Neural cell (in vitro differentiated cells): ENCODE data around the gene PRM1. TPM values are rescaled to one million over a fixed set of nuclear protein-coding genes. Genes with fewer than 3 reads are reported as not detected.

Experiments
- H2AFZ ChIP-seq: fragments of 200-600, 300-800 bp; sonication (generic), shearing (Covaris generic); 2 replicates; pipeline ENCODE4 v1.6.0; 2014; ENCODE audit warnings: low read depth, mild to moderate bottlenecking, antibody characterized with exemption, low read length, moderate library complexity
- H3F3A ChIP-seq: fragments of 200-600 bp; shearing (Covaris generic); 2 replicates; pipeline ENCODE4 v1.6.1; 2016; ENCODE audit warnings: mild to moderate bottlenecking, moderate library complexity, mixed read lengths, antibody characterized with exemption, low read length; ENCODE audit not compliant: insufficient read depth, poor library complexity, severe bottlenecking
- H3K27ac ChIP-seq: fragments of 200-600, 300-800 bp; sonication (generic), shearing (Covaris generic); 2 replicates; pipeline ENCODE4 v1.5.1; 2014; ENCODE audit warnings: mild to moderate bottlenecking, low read length, moderate library complexity
- H3K27me3 ChIP-seq: fragments of 300-800, 200-600 bp; sonication (generic), shearing (Covaris generic); 2 replicates; pipeline ENCODE4 v1.6.0; 2014; ENCODE audit warnings: mild to moderate bottlenecking, low read depth, low read length, moderate library complexity; ENCODE audit not compliant: insufficient read depth
- H3K36me3 ChIP-seq: fragments of 300-800, 200-600 bp; sonication (generic), shearing (Covaris generic); 2 replicates; pipeline ENCODE4 v1.5.1; 2014; ENCODE audit warnings: mild to moderate bottlenecking, antibody characterized with exemption, low read length, moderate library complexity; ENCODE audit not compliant: insufficient read depth
- H3K4me2 ChIP-seq: fragments of 300-800, 200-600 bp; sonication (generic), shearing (Covaris generic); 2 replicates; pipeline ENCODE4 v1.6.0; 2014; ENCODE audit warnings: mild to moderate bottlenecking, low read length
- H3K4me3 ChIP-seq: fragments of 300-800, 200-600 bp; sonication (generic), shearing (Covaris generic); 2 replicates; pipeline ENCODE4 v1.5.1; 2014; ENCODE audit warnings: mild to moderate bottlenecking, low read length, moderate library complexity
- H3K79me2 ChIP-seq: fragments of 200-600 bp; shearing (Covaris generic); replicated peaks from 2 replicates; pipeline ENCODE4 v1.6.0; 2014; ENCODE audit warnings: mild to moderate bottlenecking, low read length, moderate library complexity; ENCODE audit not compliant: insufficient read depth
- H3K9ac ChIP-seq: fragments of 300-800, 200-600 bp; sonication (generic), shearing (Covaris generic); 2 replicates; pipeline ENCODE4 v1.6.1; 2016; ENCODE audit warnings: mild to moderate bottlenecking, low read length, mixed read lengths
- H3K9me2 ChIP-seq: fragments of 200-600 bp; shearing (Covaris generic); 2 replicates; pipeline ENCODE4 v1.6.1; 2016; ENCODE audit warnings: mild to moderate bottlenecking, low read length, mixed read lengths; ENCODE audit not compliant: insufficient read depth
- H3K9me3 ChIP-seq: fragments of 200-600, 300-800 bp; sonication (generic), shearing (Covaris generic); 2 replicates; pipeline ENCODE4 v1.6.1; 2016; ENCODE audit warnings: mild to moderate bottlenecking, mixed run types, low read length, moderate library complexity, mixed read lengths
- H4K20me1 ChIP-seq: fragments of 200-600 bp; shearing (Covaris generic); 2 replicates; pipeline ENCODE4 v1.6.1; 2016; ENCODE audit warnings: mild to moderate bottlenecking, mixed run types; ENCODE audit not compliant: insufficient read depth
- EP300 ChIP-seq: fragments of 450-650 bp; conservative IDR thresholded peaks from 2 replicates; pipeline ENCODE4 v1.6.1; 2014; ENCODE audit warnings: antibody characterized with exemption, mild to moderate bottlenecking, moderate library complexity; ENCODE audit not compliant: poor library complexity, severe bottlenecking
- EZH2 ChIP-seq: fragments of 200-600, 300-800 bp; shearing (Covaris generic), sonication (generic); IDR thresholded peaks from 2 replicates; pipeline ENCODE4 v1.6.1; 2014; ENCODE audit warnings: antibody characterized with exemption, low read length, borderline replicate concordance, mild to moderate bottlenecking; ENCODE audit not compliant: insufficient read depth, poor library complexity, severe bottlenecking
- MXI1 ChIP-seq: fragments of 450-650 bp; conservative IDR thresholded peaks from 2 replicates; pipeline ENCODE4 v1.6.1; 2014; ENCODE audit warnings: antibody characterized with exemption, mild to moderate bottlenecking; ENCODE audit not compliant: poor library complexity, severe bottlenecking
- POLR2AphosphoS5 ChIP-seq: IDR thresholded peaks from 2 replicates; pipeline ENCODE4 v1.6.1; 2012
- RAD21 ChIP-seq: fragments of 450-650 bp; conservative IDR thresholded peaks from 2 replicates; pipeline ENCODE4 v1.6.1; 2014; ENCODE audit warnings: antibody characterized with exemption, mild to moderate bottlenecking, moderate library complexity
- SMC3 ChIP-seq: fragments of 450-650 bp; conservative IDR thresholded peaks from 2 replicates; pipeline ENCODE4 v1.6.1; 2014; ENCODE audit warnings: antibody characterized with exemption, mild to moderate bottlenecking, moderate library complexity; ENCODE audit not compliant: poor library complexity
- TAF1 ChIP-seq: IDR thresholded peaks from 2 replicates; pipeline ENCODE4 v1.6.1; 2012; ENCODE audit warnings: low read depth
- polyA plus RNA-seq: library from polyadenylated mRNA; depleted of rRNA; stranded (reverse); fragments of >200 nt; gene quantifications from 2 replicates; pipeline ENCODE4 v1.2.3, GENCODE V29; 2014
- TF ChIP-seq, protein P1 (sequence below): IDR thresholded peaks from 2 replicates; pipeline ENCODE4 v1.6.1; 2012; ENCODE audit warnings: borderline replicate concordance
- TF ChIP-seq, protein P2 (sequence below): fragments of 450-650 bp; IDR thresholded peaks from 2 replicates; pipeline ENCODE4 v1.5.1; 2014; ENCODE audit warnings: antibody characterized with exemption, mild to moderate bottlenecking, moderate library complexity; ENCODE audit not compliant: poor library complexity, severe bottlenecking

PRM1 gene
- polyA plus RNA-seq, 1 donor from 2014 or later: not detected

DNA sequence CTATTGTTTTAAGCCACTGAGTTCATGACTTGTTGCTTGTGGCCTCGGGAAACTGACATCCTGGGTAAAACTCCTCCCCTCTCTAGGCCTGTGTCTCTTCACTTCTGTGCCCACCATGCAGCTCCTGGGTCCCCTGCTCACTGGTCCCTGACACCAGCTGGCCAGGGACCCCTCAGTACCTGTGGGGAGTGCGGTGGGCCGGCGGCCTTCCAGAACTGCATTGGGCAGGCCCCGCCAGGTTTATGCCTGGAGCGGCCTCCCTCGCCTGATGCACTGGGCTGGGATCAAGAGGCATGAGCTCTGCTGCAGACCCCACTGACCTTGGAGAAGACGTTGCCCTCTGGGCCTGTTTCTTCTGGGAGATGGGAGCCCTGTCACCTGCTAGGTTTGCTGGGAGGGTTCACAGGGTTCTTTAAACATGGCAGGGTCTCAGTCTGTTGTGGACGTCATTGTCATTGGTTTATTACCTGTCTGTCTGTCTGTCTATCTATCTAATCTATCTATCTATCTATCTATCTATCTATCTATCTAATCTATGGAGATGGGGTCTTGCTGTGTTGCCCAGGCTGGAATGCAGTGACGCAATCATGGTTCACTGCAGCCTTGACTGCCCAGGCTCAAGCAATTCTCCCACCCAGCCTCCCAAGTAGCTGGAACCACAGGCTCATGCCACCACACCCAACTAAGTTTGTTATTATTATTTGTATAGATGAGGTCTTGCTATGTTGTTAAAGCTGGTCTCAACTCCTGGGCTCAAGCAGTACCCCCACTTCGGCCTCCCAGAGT, 42.6 kb upstream of the PRM1 start:
- Histone ChIP-seq H3K9me3 (no peaks in the 10 kb centered on the region), H3K4me3 (no peak overlapping the region), H4K20me1 (no peaks in the 10 kb centered on the region)

DNA sequence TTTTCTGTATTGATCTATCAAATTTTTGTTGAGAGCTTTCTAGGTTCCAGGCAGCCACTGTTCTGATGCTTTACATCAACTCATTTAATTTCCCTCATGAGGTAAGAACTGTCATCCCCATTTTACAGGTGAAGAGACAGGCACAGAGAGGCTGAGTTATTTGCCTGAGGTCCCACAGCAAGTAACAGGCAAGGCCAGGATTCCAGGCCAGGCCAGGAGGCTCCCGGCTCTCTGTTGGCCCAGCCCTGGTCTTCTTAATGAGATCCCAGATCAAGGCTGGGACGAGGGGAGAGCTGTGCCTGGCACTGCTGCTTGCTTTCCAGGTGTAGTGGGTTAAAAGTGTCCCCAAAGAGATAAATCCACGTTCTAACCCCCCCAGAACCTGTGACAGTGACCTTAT, 41.7 kb upstream of the PRM1 start:
- Histone ChIP-seq H3K27me3 (no peaks in the 10 kb centered on the region), H4K20me1 (no peaks in the 10 kb centered on the region), H3K9me3 (no peaks in the 10 kb centered on the region), H3K4me2 (no peak overlapping the region), H2AFZ (no peak overlapping the region), H3F3A (no peaks in the 10 kb centered on the region), H3K4me3 (no peak overlapping the region), H3K79me2 (no peaks in the 10 kb centered on the region), H3K9me2 (no peaks in the 10 kb centered on the region), H3K36me3 (no peaks in the 10 kb centered on the region), H3K27ac (no peak overlapping the region), H3K9ac (no peak overlapping the region)
- TF ChIP-seq EP300 (no peak), POLR2AphosphoS5 (no peak), RAD21 (no peak), SMC3 (no peak), TAF1 (no peak), MXI1 (no peak)
- TF ChIP-seq, protein P1, sequence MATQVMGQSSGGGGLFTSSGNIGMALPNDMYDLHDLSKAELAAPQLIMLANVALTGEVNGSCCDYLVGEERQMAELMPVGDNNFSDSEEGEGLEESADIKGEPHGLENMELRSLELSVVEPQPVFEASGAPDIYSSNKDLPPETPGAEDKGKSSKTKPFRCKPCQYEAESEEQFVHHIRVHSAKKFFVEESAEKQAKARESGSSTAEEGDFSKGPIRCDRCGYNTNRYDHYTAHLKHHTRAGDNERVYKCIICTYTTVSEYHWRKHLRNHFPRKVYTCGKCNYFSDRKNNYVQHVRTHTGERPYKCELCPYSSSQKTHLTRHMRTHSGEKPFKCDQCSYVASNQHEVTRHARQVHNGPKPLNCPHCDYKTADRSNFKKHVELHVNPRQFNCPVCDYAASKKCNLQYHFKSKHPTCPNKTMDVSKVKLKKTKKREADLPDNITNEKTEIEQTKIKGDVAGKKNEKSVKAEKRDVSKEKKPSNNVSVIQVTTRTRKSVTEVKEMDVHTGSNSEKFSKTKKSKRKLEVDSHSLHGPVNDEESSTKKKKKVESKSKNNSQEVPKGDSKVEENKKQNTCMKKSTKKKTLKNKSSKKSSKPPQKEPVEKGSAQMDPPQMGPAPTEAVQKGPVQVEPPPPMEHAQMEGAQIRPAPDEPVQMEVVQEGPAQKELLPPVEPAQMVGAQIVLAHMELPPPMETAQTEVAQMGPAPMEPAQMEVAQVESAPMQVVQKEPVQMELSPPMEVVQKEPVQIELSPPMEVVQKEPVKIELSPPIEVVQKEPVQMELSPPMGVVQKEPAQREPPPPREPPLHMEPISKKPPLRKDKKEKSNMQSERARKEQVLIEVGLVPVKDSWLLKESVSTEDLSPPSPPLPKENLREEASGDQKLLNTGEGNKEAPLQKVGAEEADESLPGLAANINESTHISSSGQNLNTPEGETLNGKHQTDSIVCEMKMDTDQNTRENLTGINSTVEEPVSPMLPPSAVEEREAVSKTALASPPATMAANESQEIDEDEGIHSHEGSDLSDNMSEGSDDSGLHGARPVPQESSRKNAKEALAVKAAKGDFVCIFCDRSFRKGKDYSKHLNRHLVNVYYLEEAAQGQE: no peak

More for the DNA sequence above, 42.6 kb upstream of the PRM1 start:
- Histone ChIP-seq H3K27ac (no peak overlapping the region), H3F3A (no peaks in the 10 kb centered on the region), H3K9ac (no peak overlapping the region), H3K4me2 (no peak overlapping the region), H3K79me2 (no peaks in the 10 kb centered on the region), H3K27me3 (no peaks in the 10 kb centered on the region), H3K9me2 (no peaks in the 10 kb centered on the region), H2AFZ (no peak overlapping the region), H3K36me3 (no peaks in the 10 kb centered on the region)
- TF ChIP-seq POLR2AphosphoS5: no peak
- no peak for TF ChIP-seq EP300
- TF ChIP-seq EZH2: no peak
- TF ChIP-seq RAD21: no peak
- no peak for TF ChIP-seq TAF1
- TF ChIP-seq, protein P1: no peak
- no peak for TF ChIP-seq SMC3
- TF ChIP-seq MXI1: no peak
- TF ChIP-seq, protein P2, sequence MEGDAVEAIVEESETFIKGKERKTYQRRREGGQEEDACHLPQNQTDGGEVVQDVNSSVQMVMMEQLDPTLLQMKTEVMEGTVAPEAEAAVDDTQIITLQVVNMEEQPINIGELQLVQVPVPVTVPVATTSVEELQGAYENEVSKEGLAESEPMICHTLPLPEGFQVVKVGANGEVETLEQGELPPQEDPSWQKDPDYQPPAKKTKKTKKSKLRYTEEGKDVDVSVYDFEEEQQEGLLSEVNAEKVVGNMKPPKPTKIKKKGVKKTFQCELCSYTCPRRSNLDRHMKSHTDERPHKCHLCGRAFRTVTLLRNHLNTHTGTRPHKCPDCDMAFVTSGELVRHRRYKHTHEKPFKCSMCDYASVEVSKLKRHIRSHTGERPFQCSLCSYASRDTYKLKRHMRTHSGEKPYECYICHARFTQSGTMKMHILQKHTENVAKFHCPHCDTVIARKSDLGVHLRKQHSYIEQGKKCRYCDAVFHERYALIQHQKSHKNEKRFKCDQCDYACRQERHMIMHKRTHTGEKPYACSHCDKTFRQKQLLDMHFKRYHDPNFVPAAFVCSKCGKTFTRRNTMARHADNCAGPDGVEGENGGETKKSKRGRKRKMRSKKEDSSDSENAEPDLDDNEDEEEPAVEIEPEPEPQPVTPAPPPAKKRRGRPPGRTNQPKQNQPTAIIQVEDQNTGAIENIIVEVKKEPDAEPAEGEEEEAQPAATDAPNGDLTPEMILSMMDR: no peak
